COLO668 (cell line): ENCODE measurements around the gene SV2C.
"Not testable (repeated sequence)": the region's sequence is repeated elsewhere in the genome, so short reads cannot be mapped to it uniquely, and the experiment has no call there.

Source experiments
- DNase-seq: peaks from one replicate; lab custom pipeline; 2025; ENCODE audit not compliant: unreplicated experiment; lab: John Stamatoyannopoulos, UW

SV2C gene

GRCh38 chr5:76334574-76334973 is 251.4 kb downstream of the SV2C start:
- no peak for DNase-seq

GRCh38 chr5:76335451-76335850 is 252.3 kb downstream of the SV2C start:
- not testable (repeated sequence) for DNase-seq

- DNase-seq, result not testable (repeated sequence)
Observed at GRCh38 chr5:76336253-76336809, 253.1 kb downstream of the SV2C start.

GRCh38 chr5:76337953-76338451 is 254.8 kb downstream of the SV2C start:
- DNase-seq, result no peak

- DNase-seq, result no peak
Observed at GRCh38 chr5:76339919-76340318, 256.7 kb downstream of the SV2C start.

- DNase-seq, result no peak
Observed at GRCh38 chr5:76341651-76342334, 258.6 kb downstream of the SV2C start.

GRCh38 chr5:76342474-76342873 is 259.3 kb downstream of the SV2C start:
- DNase-seq, result no peak

- DNase-seq, result no peak
Observed at GRCh38 chr5:76345582-76345981, 262.4 kb downstream of the SV2C start.

GRCh38 chr5:76351176-76351575 is 268.0 kb downstream of the SV2C start:
- no peak for DNase-seq

- DNase-seq, result no peak
Observed at GRCh38 chr5:76351577-76351976, 268.4 kb downstream of the SV2C start.

- no peak for DNase-seq
Observed at GRCh38 chr5:76356887-76357286, 273.7 kb downstream of the SV2C start.

- no peak for DNase-seq
Observed at GRCh38 chr5:76363352-76364225, 280.4 kb downstream of the SV2C start.

- DNase-seq, result no peak
Observed at GRCh38 chr5:76364226-76364589, 281.0 kb downstream of the SV2C start.

- no peak for DNase-seq
Observed at GRCh38 chr5:76365561-76365960, 282.4 kb downstream of the SV2C start.

GRCh38 chr5:76366596-76366995 is 283.4 kb downstream of the SV2C start:
- no peak for DNase-seq

- DNase-seq, result no peak
Observed at GRCh38 chr5:76367623-76368371, 284.6 kb downstream of the SV2C start.

- no peak for DNase-seq
Observed at GRCh38 chr5:76368941-76369340, 285.8 kb downstream of the SV2C start.

GRCh38 chr5:76369668-76370067 is 286.5 kb downstream of the SV2C start:
- DNase-seq, result not testable (repeated sequence)

GRCh38 chr5:76371960-76372322 is 288.8 kb downstream of the SV2C start:
- no peak for DNase-seq

GRCh38 chr5:76372323-76373054 is 289.3 kb downstream of the SV2C start:
- no peak for DNase-seq
